Activated CD4-positive, alpha-beta T cell treated with anti-CD3 and anti-CD28 coated beads for 36 hours (primary cell): Measurements from ENCODE around the gene RABGGTA. TPM values are rescaled to one million over a fixed set of nuclear protein-coding genes. Genes with fewer than 3 reads are reported as not detected.

Experiments used
- ATAC-seq: fragments of 200-7000 bp; cut with Tn5 transposase; one replicate; pipeline ENCODE4 v1.10.0; 2021; ENCODE audit warnings: mild to moderate bottlenecking, moderate library complexity
- CTCF ChIA-PET: fragments of 350-600 bp; sonication (Branson Sonifier 250); formaldehyde crosslinking; loops from one replicate; lab custom pipeline; 2021; ENCODE audit warnings: antibody characterized with exemption; lab: Charles Lee
- POLR2A ChIA-PET: fragments of 350-600 bp; sonication (Branson Sonifier 250); formaldehyde crosslinking; loops from one replicate; lab custom pipeline; 2021; ENCODE audit warnings: antibody characterized with exemption, inconsistent platforms; lab: Charles Lee
- DNase-seq: peaks from one replicate; pipeline ENCODE4 v3.0.0-alpha.2; 2020
- H3K27ac Mint-ChIP-seq: one replicate; pipeline ENCODE4 v1.8.0; 2021; ENCODE audit warnings: mixed read lengths
- H3K27me3 Mint-ChIP-seq: one replicate; pipeline ENCODE4 v1.8.0; 2021; ENCODE audit warnings: mixed read lengths
- H3K36me3 Mint-ChIP-seq: one replicate; pipeline ENCODE4 v1.8.0; 2021; ENCODE audit warnings: low read depth, mixed read lengths
- H3K4me1 Mint-ChIP-seq: one replicate; pipeline ENCODE4 v1.8.0; 2021; ENCODE audit warnings: mixed read lengths
- H3K4me3 Mint-ChIP-seq: one replicate; pipeline ENCODE4 v1.8.0; 2021; ENCODE audit warnings: mild to moderate bottlenecking, moderate library complexity, mixed read lengths
- H3K9me3 Mint-ChIP-seq: one replicate; pipeline ENCODE4 v1.8.0; 2021; ENCODE audit warnings: low read depth, mixed read lengths
- intact Hi-C, 2 experiments: fragments of 100-400 bp; cut with DNase I in 1 of 2; cut with micrococcal nuclease in 1 of 2; formaldehyde crosslinking; loops; one replicate each; pipeline versions ENCODE4 v1.14.2 to v1.15.1; 2022 to 2024; cut with DNase I, micrococcal nuclease
- total RNA-seq, 2 experiments: library from RNA; stranded (reverse); gene quantifications; one replicate each; pipeline ENCODE4 v1.2.3, GENCODE V29; 2021

The RABGGTA gene
- total RNA-seq, 2 experiments from 2014 or later = 52.1 to 56.0 TPM

DNA sequence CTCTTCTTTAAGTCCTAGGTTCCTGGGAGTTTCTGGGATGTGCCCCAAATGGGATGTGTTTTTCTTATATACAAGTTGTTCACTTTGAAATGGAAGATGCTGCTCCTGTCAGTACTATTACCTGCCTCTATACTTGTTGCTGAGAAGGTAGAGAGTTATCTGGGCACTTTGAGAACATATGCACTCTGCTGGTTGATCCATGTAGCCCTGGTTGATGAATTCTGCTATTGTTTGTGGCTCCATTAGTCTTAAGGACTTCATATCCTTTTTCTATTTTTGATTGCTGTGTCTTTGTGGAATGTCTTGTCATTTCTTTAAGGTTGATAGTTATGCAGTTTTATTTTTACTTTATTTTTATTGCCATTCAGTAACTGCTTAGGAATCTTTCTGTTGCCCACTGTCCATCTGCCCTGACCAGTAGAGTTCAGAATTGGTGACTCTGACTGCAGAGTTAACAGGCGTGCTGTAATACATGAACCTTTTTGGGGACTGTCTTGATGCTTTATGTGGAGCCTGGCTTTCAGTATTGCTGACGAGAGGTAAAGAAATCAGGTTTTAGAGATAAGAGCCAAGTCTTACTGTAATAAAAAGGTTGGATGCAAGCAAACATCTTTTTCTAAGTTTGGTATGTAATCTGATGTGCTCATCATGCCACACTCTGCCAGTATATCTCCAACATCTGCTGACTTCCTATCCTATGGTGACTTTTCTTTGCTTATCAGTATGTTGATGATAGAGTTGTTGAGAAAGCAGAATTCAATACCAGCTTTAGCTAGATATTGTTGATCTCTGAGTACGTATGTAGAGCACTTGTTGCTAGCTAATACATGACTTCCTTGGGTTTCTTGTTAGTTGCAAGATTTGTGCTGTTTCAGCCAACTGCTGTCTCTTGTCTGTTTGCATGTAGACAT, 37.0 kb downstream of the RABGGTA start:
- DNase-seq = no peak
- Mint-ChIP-seq H3K4me3 (peak overlapping the region; percentile 78), H3K9me3 (no peaks in the 10 kb centered on the region), H3K36me3 (peaks cover 54% of the 10 kb centered on the region), H3K4me1 (peaks cover 69% of the 10 kb centered on the region), H3K27me3 (no peaks in the 10 kb centered on the region), H3K27ac (peak overlapping the region; percentile 66)
- ATAC-seq = no peak
- intact Hi-C loops = loop anchor here in 1 of 2 experiments (5.0 kb wide), 2 partner anchors 38 to 208 kb away; partner anchors contain the start of genes RABGGTA and SDR39U1
- CTCF ChIA-PET = interaction anchor here (0.6 to 16.9 kb wide), 11 partner anchors 8 to 99 kb away, joined by 3 to 430 read pairs (median 5); partner anchors contain the start of genes CHMP4A, CIDEB, DHRS1 and LTB4R
- POLR2A ChIA-PET = interaction anchor here (2.0 kb wide), 1 partner anchor 8 kb away, joined by 9 read pairs; the partner anchor contains the start of gene TINF2

DNA sequence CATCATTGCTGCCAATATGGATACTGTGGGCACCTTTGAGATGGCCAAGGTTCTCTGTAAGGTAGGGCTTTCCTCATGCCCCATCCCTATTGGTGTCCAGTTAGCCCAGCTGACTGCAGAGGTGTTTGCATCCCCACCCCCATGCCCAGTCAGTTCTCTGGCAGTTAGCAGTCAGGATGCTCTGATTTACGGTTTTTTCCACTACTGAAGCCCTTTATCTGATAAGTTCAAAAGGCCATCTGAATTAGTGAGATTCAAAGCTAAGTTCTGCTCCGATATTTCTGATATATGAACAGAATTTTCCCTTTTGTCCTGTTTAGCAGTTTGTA, 37.9 kb downstream of the RABGGTA start:
- DNase-seq (peak; percentile 50), ATAC-seq (no peak)
- POLR2A ChIA-PET = interaction anchor here (1.0 to 2.0 kb wide), 3 partner anchors 9 to 41 kb away, joined by 3 to 9 read pairs (median 6); partner anchors contain the start of genes CHMP4A and TINF2
- peaks cover 65% of the 10 kb centered on the region for H3K4me1 Mint-ChIP-seq
- H3K4me3 Mint-ChIP-seq = peak overlapping the region; percentile 78
- CTCF ChIA-PET = interaction anchor here (0.6 to 16.9 kb wide), 6 partner anchors 9 to 1692 kb away, joined by 3 to 430 read pairs (median 6); partner anchors contain the start of genes CIDEB, DHRS1, LTB4R and LTB4R2
- H3K9me3 Mint-ChIP-seq = no peaks in the 10 kb centered on the region
- intact Hi-C loops = loop anchor here (2.0 to 5.0 kb wide), 3 partner anchors 39 to 209 kb away; partner anchors contain the start of genes PSME2 (in 1 of the 2), RABGGTA (in 1 of the 2), RNF31 (in 1 of the 2) and SDR39U1 (in 1 of the 2)
- peaks cover 49% of the 10 kb centered on the region for H3K36me3 Mint-ChIP-seq
- no peaks in the 10 kb centered on the region for H3K27me3 Mint-ChIP-seq
- H3K27ac Mint-ChIP-seq = peak overlapping the region; percentile 89

DNA sequence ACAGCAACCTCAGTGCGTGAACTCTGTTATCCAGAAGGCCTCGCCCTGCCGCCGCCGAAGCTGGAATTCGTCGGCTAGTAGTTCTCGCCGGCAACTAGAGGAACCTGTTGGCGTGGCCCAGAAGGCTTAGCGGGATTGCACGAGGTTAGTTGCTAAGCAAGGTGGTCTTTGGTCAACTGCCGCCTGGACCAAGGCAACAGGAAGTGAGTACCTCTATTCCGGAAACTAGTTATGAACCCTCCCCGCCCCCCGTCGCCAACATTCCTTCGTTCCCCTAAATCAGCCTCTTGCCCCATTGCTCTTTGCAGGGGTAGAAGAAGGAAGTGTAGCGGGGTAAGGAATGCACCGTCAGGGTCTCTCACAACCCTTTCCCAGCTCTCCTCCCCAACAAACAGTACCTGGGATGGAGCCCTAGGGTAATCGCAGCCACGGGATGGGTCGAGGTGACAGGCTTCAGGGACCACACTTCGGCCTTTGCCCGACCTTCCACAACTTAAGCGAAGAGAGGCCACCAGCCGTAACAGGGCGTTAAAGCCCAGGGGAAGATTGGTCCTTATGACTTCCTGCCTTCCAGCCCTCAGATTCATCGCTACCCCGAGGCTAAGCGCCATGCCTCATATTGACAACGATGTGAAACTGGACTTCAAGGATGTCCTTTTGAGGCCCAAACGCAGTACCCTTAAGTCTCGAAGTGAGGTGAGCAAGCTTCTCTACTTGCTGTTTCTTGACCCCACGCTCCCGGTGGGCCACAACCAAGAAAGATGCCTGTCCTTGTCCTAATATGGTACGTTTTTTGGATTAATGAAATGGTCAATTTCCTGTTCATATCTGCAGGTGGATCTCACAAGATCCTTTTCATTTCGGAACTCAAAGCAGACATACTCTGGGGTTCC, 38.5 kb downstream of the RABGGTA start, which contains the start of gene GMPR2:
Gene GMPR2 (plus strand): TSS at position 285 of the 893 bp plus-strand sequence. CDS start 325 bp downstream, at position 610.
- Mint-ChIP-seq H3K27ac (peak within 1 kb of the TSS; percentile 89), H3K9me3 (no peaks in the 10 kb centered on the region), H3K27me3 (no peaks in the 10 kb centered on the region), H3K4me1 (peaks cover 58% of the 10 kb centered on the region), H3K4me3 (peak within 1 kb of the TSS; percentile 78), H3K36me3 (peaks cover 43% of the 10 kb centered on the region)
- intact Hi-C loops = loop anchor here (1.0 to 5.0 kb wide), 13 partner anchors 9 to 209 kb away; partner anchors contain the start of genes CHMP4A (in 2 of the 2), DCAF11 (in 2 of the 2), EMC9 (in 2 of the 2) and NRL (in 2 of the 2)
- ChIA-PET POLR2A (interaction anchor here (0.6 to 2.0 kb wide), 4 partner anchors 9 to 528 kb away, joined by 3 to 9 read pairs (median 5); partner anchors contain the start of genes CHMP4A and TINF2), CTCF (interaction anchor here (0.6 to 16.9 kb wide), 8 partner anchors 8 to 1691 kb away, joined by 3 to 430 read pairs (median 4); partner anchors contain the start of genes CIDEB, DHRS1, LTB4R and LTB4R2)
- ATAC-seq = peak; percentile 43
- DNase-seq = peak; percentile 41

DNA sequence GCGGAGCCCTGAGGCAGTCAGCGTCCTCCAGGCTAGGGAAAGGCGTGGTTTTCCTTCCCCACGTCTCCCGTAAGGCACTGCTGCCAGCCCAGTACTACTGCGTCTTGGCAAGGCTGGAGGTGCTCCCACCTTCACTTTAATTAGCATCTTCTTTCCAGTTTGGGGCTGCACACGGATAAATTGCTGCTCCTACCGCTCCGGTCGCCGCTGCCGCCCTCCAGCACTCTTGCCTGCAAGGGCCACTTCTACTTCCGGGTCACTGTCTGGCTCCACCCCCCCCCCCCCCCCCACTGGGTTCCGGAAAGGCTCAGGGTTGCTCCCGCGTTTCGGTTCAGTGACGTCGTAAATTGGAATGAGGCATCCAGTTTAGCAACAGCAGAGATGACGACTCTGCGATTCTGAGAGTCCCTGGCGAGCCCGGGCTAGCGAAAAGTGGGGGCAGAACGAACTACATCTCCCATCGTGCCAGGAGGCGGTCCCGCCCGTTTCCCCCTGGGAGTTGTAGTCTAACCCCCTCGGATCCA, 39.2 kb downstream of the RABGGTA start, which contains the start of gene NEDD8:
Gene NEDD8 (minus strand): TSS at position 247 of the 524 bp plus-strand sequence. CDS start 100 bp downstream, at position 147.
- H3K27me3 Mint-ChIP-seq = no peaks in the 10 kb centered on the region
- peak; percentile 96 for DNase-seq
- H3K4me3 Mint-ChIP-seq = peak within 1 kb of the TSS; percentile 78
- H3K4me1 Mint-ChIP-seq = peaks cover 58% of the 10 kb centered on the region
- intact Hi-C loops = loop anchor here (1.0 to 5.0 kb wide), 13 partner anchors 10 to 210 kb away; partner anchors contain the start of genes CHMP4A (in 2 of the 2), DCAF11 (in 2 of the 2), EMC9 (in 2 of the 2) and NRL (in 2 of the 2)
- H3K36me3 Mint-ChIP-seq = peaks cover 39% of the 10 kb centered on the region
- CTCF ChIA-PET = interaction anchor here (1.0 to 16.9 kb wide), 4 partner anchors 10 to 101 kb away, joined by 3 to 430 read pairs (median 8); partner anchors contain the start of genes CIDEB, DHRS1, LTB4R and LTB4R2
- POLR2A ChIA-PET = interaction anchor here (0.6 to 2.0 kb wide), 4 partner anchors 10 to 527 kb away, joined by 3 to 9 read pairs (median 5); partner anchors contain the start of genes CHMP4A and TINF2
- no peaks in the 10 kb centered on the region for H3K9me3 Mint-ChIP-seq
- peak within 1 kb of the TSS; percentile 89 for H3K27ac Mint-ChIP-seq
- peak; percentile 91 for ATAC-seq

DNA sequence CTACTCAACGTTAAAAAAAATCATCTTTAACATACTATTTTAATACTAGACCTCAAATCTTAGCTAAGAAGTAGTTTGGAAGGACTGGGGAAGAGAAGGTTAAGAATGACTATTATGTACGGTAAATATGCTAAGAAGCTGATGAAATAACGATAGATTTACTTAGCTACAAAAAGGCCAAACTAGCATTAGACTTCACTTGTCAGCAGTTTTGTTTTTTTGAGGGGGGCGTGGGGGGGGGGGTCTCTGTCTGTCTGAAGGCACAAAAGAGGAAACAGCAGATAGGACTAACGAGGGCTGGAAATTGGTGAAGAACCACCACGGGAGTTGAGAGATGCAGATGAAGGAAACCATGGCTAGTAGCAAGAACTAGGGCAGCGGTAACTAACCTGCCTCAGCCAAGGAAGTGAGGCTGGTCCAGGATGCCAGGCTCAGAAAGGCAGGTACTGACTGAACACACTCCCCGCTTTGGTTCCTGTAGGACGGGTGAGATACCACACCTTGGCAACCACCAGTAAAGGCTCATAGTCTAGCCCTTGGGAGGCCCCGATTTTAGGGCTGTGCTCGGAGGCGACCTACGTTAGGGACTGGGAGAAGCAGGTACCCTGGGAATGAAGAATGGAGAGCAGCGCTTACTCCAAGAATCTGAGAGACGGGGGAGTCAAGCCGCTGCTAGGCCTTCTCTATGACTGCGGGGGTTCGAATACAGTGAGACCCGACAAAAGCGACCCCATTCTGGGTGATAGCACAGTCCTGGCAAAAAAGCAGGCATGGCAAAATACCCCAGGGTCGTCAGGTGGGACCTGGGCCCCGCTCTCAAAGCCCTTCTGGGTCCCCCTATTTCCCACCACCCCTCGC, 39.9 kb downstream of the RABGGTA start:
- peak; percentile 45 for DNase-seq
- intact Hi-C loops = loop anchor here (1.0 to 5.0 kb wide), 13 partner anchors 11 to 211 kb away; partner anchors contain the start of genes CHMP4A (in 2 of the 2), DCAF11 (in 2 of the 2), EMC9 (in 2 of the 2) and NRL (in 2 of the 2)
- ATAC-seq = peak; percentile 12
- Mint-ChIP-seq H3K27me3 (no peaks in the 10 kb centered on the region), H3K4me3 (peak overlapping the region; percentile 78), H3K27ac (peak overlapping the region; percentile 89), H3K9me3 (no peaks in the 10 kb centered on the region), H3K36me3 (peaks cover 39% of the 10 kb centered on the region), H3K4me1 (peaks cover 59% of the 10 kb centered on the region)
- CTCF ChIA-PET = interaction anchor here (0.6 to 1.6 kb wide), 6 partner anchors 10 to 102 kb away, joined by 3 to 9 read pairs (median 4); partner anchors contain the start of genes MDP1 and TINF2
- POLR2A ChIA-PET = interaction anchor here (1.0 kb wide), 1 partner anchor 18 kb away, joined by 3 read pairs; the partner anchor contains the start of gene CHMP4A

DNA sequence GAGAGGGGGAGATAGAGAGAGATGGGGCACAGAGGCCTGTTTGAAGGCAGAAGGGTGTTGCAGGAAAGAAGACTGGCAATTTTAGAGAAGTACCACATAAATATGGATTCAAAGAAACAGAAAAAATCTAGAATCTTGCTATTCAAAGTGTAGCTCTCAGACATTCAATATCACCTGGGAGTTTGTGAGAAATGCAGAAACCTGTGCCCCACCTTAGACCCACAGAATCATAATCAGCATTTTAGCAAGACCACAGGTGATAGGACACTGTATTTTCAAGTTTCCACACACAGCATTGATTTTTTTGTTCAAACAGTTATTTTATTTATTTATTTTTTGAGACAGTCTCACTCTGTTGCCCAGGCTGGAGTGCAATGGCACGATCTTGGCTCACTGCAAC, 42.5 kb downstream of the RABGGTA start:
- H3K36me3 Mint-ChIP-seq = peaks cover 26% of the 10 kb centered on the region
- no peak overlapping the region for H3K27ac Mint-ChIP-seq
- ChIA-PET CTCF (interaction anchor here (0.6 to 2.3 kb wide), 7 partner anchors 13 to 936 kb away, joined by 3 to 11 read pairs (median 6); partner anchors contain the start of genes DHRS1, MDP1, NOP9 and TINF2), POLR2A (interaction anchor here (0.7 kb wide), 1 partner anchor 745 kb away, joined by 3 read pairs; no protein-coding TSS in a partner anchor)
- no peak overlapping the region for H3K4me3 Mint-ChIP-seq
- no peaks in the 10 kb centered on the region for H3K27me3 Mint-ChIP-seq
- peaks cover 39% of the 10 kb centered on the region for H3K4me1 Mint-ChIP-seq
- ATAC-seq (no peak), DNase-seq (no peak)
- H3K9me3 Mint-ChIP-seq = no peaks in the 10 kb centered on the region
- intact Hi-C loops = no loop called here

DNA sequence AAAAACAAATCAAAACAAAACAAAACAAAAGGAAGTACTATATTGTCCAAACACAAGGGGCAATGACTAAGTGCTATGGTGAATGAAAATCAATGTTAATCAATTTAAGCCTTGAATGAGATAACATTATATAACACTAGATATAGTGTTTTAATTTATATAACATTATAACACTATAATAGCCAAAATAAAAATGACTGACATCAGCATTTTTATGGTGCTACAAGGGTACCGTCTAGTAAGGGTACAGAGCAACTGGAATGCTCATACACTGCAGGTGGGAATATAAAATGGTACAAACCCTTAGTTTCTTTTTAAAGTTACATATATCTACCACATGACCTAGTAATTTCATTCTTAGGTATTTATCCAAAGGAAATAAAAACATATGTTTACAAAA, 44.9 kb downstream of the RABGGTA start:
- ATAC-seq (no peak), DNase-seq (no peak)
- no peaks in the 10 kb centered on the region for H3K9me3 Mint-ChIP-seq
- CTCF ChIA-PET = interaction anchor here (1.0 to 2.3 kb wide), 2 partner anchors 10 to 71 kb away, joined by 3 to 11 read pairs; partner anchors contain the start of gene MDP1
- no peak overlapping the region for H3K27ac Mint-ChIP-seq
- H3K27me3 Mint-ChIP-seq = no peaks in the 10 kb centered on the region
- peaks cover 22% of the 10 kb centered on the region for H3K36me3 Mint-ChIP-seq
- peaks cover 32% of the 10 kb centered on the region for H3K4me1 Mint-ChIP-seq
- H3K4me3 Mint-ChIP-seq = no peak overlapping the region
- POLR2A ChIA-PET = no interaction called here
- intact Hi-C loops = no loop called here

DNA sequence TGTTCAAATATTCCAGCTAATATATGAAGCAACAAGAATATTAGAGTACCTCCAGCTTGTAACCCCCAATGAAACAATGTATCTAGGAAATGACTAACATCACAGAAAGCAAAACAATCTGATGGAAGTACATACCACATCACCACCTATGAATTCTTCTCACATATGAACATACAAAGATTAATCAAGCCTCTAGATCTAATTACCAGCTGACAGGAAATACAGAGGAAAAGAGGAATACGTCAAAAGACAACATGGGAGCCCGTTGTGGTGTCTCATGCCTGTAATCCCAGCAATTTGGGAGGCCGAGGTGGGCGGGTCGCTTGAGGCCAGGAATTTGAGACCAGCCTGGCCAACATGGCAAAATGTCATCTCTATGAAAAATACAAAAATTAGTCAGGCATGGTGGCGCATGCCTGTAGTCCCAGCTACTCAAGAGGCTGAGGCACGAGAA, 46.8 kb downstream of the RABGGTA start:
- Mint-ChIP-seq H3K4me1 (peaks cover 21% of the 10 kb centered on the region), H3K27me3 (no peaks in the 10 kb centered on the region), H3K9me3 (no peaks in the 10 kb centered on the region), H3K4me3 (no peak overlapping the region), H3K36me3 (peaks cover 17% of the 10 kb centered on the region), H3K27ac (peak overlapping the region; percentile 9)
- intact Hi-C loops = no loop called here
- ChIA-PET POLR2A (no interaction called here), CTCF (interaction anchor here (1.3 to 2.2 kb wide), 6 partner anchors 9 to 207 kb away, joined by 3 to 8 read pairs (median 4); partner anchors contain the start of genes GMPR2, LTB4R, MDP1 and TINF2)
- ATAC-seq (no peak), DNase-seq (no peak)
